HepG2 (cell line): ENCODE results near the gene WDR11. TPM values are rescaled to one million over a fixed set of nuclear protein-coding genes. Genes with fewer than 3 reads are reported as not detected.

Experiments used
- ARID2 ChIP-seq: sonication (generic); formaldehyde crosslinking; IDR thresholded peaks from 2 replicates; pipeline ENCODE4 v1.8.1; 2022; ENCODE audit warnings: mild to moderate bottlenecking, missing genetic modification reagents, borderline replicate concordance
- ASH2L ChIP-seq: fragments of 300-600, 200-600 bp; sonication (generic); IDR thresholded peaks from 2 replicates; pipeline ENCODE4 v1.7.0; 2017; ENCODE audit warnings: low read depth, mild to moderate bottlenecking, moderate library complexity, mixed read lengths, low read length; ENCODE audit not compliant: insufficient read length
- ATF2 ChIP-seq: sonication (generic); formaldehyde crosslinking; IDR thresholded peaks from 2 replicates; pipeline ENCODE4 v1.4.0; 2020; ENCODE audit warnings: missing genetic modification reagents
- ATF3 ChIP-seq: sonication (generic); formaldehyde crosslinking; IDR thresholded peaks from 2 replicates; pipeline ENCODE4 v1.4.0; 2020; ENCODE audit warnings: missing genetic modification reagents
- CCAR2 ChIP-seq: fragments of 200-400 bp; formaldehyde crosslinking; optimal IDR thresholded peaks from 2 replicates; pipeline ENCODE3; 2018; ENCODE audit warnings: low read depth, mild to moderate bottlenecking, low read length, moderate library complexity
- EED ChIP-seq: sonication (generic); formaldehyde crosslinking; IDR thresholded peaks from 2 replicates; pipeline ENCODE4 v1.5.0; 2020; ENCODE audit warnings: mild to moderate bottlenecking, missing genetic modification reagents
- ELF4 ChIP-seq: sonication (generic); formaldehyde crosslinking; IDR thresholded peaks from 2 replicates; pipeline ENCODE4 v1.5.0; 2020; ENCODE audit warnings: missing genetic modification reagents, mild to moderate bottlenecking, moderate library complexity, borderline replicate concordance
- KLF6 ChIP-seq: IDR thresholded peaks from 2 replicates; pipeline ENCODE4 v1.8.0; 2016; ENCODE audit warnings: missing biosample characterization, missing genetic modification reagents
- NFAT5 ChIP-seq: sonication (generic); formaldehyde crosslinking; IDR thresholded peaks from 2 replicates; pipeline ENCODE4 v1.4.0; 2020; ENCODE audit warnings: missing genetic modification reagents
- TFE3 ChIP-seq: IDR thresholded peaks from 2 replicates; pipeline ENCODE4 v1.6.1; 2016
- THAP8 ChIP-seq: sonication (generic); formaldehyde crosslinking; IDR thresholded peaks from 2 replicates; pipeline ENCODE4 v1.5.1; 2020; ENCODE audit warnings: missing genetic modification reagents, mild to moderate bottlenecking, borderline replicate concordance
- ZNF121 ChIP-seq: sonication (generic); formaldehyde crosslinking; IDR thresholded peaks from 2 replicates; pipeline ENCODE4 v1.5.0; 2020; ENCODE audit warnings: mild to moderate bottlenecking, missing genetic modification reagents
- ZNF17 ChIP-seq: sonication (generic); formaldehyde crosslinking; IDR thresholded peaks from 2 replicates; pipeline ENCODE4 v1.5.0; 2020; ENCODE audit warnings: mild to moderate bottlenecking, missing genetic modification reagents
- ZNF468 ChIP-seq: sonication (generic); formaldehyde crosslinking; IDR thresholded peaks from 2 replicates; pipeline ENCODE4 v1.8.0; 2022; ENCODE audit warnings: mild to moderate bottlenecking, moderate library complexity, missing genetic modification reagents
- ZNF746 ChIP-seq: sonication (generic); formaldehyde crosslinking; IDR thresholded peaks from 2 replicates; pipeline ENCODE4 v1.8.0; 2022; ENCODE audit warnings: mild to moderate bottlenecking, missing genetic modification reagents
- ZNF784 ChIP-seq: sonication (generic); formaldehyde crosslinking; IDR thresholded peaks from 2 replicates; pipeline ENCODE4 v1.5.1; 2020; ENCODE audit warnings: missing genetic modification reagents, mild to moderate bottlenecking, borderline replicate concordance
- ZNF788 ChIP-seq: sonication (generic); formaldehyde crosslinking; IDR thresholded peaks from 2 replicates; pipeline ENCODE4 v1.5.0; 2020; ENCODE audit warnings: mild to moderate bottlenecking, missing genetic modification reagents, borderline replicate concordance
- polyA plus RNA-seq, 8 experiments: library from polyadenylated mRNA; depleted of rRNA in 3 of 8; stranded (reverse) in 7 of 8; unstranded in 1 of 8; fragments of >200 nt; fragmentation: Illumina TruSeq in 4 of 8; extraction: Trizol in 4 of 8; gene quantifications; 2 replicates each; pipeline versions ENCODE4 v1.2.1 to v1.2.3, GENCODE V29; 2011 to 2016; ENCODE audit warnings: low read depth in 4 of 8, missing spikeins in 1 of 8, mixed read lengths in 1 of 8; ENCODE audit not compliant: insufficient read depth in 1 of 8
- total RNA-seq, 5 experiments: library from RNA; depleted of rRNA; stranded (reverse); fragments of >200 nt; fragmentation: Illumina TruSeq; extraction: Trizol; gene quantifications; 2 replicates each; pipeline ENCODE4 v1.2.3, GENCODE V29; 2016; ENCODE audit warnings: low read depth in 1 of 5

Gene WDR11
- total and polyA plus RNA-seq, 2 of the 13 experiments (the other 11 are each of a cell fraction or from before 2014, with no cell fraction given) = 38.0 to 45.2 TPM

- TF ChIP-seq TFE3 (peak; percentile 66; the same call in 1 of the 2 replicates), ZNF468 (CRISPR knock-in tag) (no peak), ARID2 (CRISPR knock-in tag) (peak; percentile 58; the same call in 1 of the 2 replicates), ZNF17 (CRISPR knock-in tag) (no peak), NFAT5 (CRISPR knock-in tag) (no peak; the same call in 1 of the 2 replicates), ASH2L (peak; percentile 98), ATF3 (CRISPR knock-in tag) (0 out of 2 replicates have a peak, but pooled peaks have one; percentile 13), ZNF121 (CRISPR knock-in tag) (0 out of 2 replicates have a peak, but pooled peaks have one; percentile 19), CCAR2 (peak; percentile 98), EED (CRISPR knock-in tag) (no peak), ZNF788 (peak; percentile 98), KLF6 (peak; percentile 82), ATF2 (CRISPR knock-in tag) (peak; percentile 88), ZNF784 (peak; percentile 85; the same call in 1 of the 2 replicates), ELF4 (CRISPR knock-in tag) (peak; percentile 95), ZNF746 (peak; percentile 74; the same call in 1 of the 2 replicates), THAP8 (CRISPR knock-in tag) (0 out of 2 replicates have a peak, but pooled peaks have one; percentile 10)
These were observed at the start of gene WDR11 (continued) for GRCh38 chr10:120850911-120851865.
